Measurements from ENCODE around the gene APRT. TPM values are rescaled to one million over a fixed set of nuclear protein-coding genes. Genes with fewer than 3 reads are reported as not detected.

The APRT gene
- total and polyA plus RNA-seq, 9 of the 15 experiments (the other 6 are each of a cell fraction or from before 2014, with no cell fraction given), result 41.7 to 409 (median 146) TPM

- TF ChIP-seq, protein P1, sequence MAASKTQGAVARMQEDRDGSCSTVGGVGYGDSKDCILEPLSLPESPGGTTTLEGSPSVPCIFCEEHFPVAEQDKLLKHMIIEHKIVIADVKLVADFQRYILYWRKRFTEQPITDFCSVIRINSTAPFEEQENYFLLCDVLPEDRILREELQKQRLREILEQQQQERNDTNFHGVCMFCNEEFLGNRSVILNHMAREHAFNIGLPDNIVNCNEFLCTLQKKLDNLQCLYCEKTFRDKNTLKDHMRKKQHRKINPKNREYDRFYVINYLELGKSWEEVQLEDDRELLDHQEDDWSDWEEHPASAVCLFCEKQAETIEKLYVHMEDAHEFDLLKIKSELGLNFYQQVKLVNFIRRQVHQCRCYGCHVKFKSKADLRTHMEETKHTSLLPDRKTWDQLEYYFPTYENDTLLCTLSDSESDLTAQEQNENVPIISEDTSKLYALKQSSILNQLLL (CRISPR knock-in tag; IDR thresholded peaks at IDR 0.05; ENCODE audit: borderline replicate concordance), result no peak
- no peak for TF ChIP-seq SMARCA5 (IDR thresholded peaks at IDR 0.05)
- peak; percentile 95 for TF ChIP-seq TEAD4 (IDR thresholded peaks at IDR 0.05; ENCODE audit: low read length)
- no peak for TF ChIP-seq TEAD4 (CRISPR knock-in tag; IDR thresholded peaks at IDR 0.05; ENCODE audit: borderline replicate concordance)
- 0 out of 2 replicates have a peak, but pooled peaks have one; percentile 38 for TF ChIP-seq NBN (IDR thresholded peaks at IDR 0.05; ENCODE audit: low read depth)
- TF ChIP-seq RHOXF2B (CRISPR knock-in tag; conservative IDR thresholded peaks at IDR 0.05), result no peak
- TF ChIP-seq NFE2 (IDR thresholded peaks at IDR 0.05; ENCODE audit: low read depth), result peak; percentile 38; the same call in 1 of the 2 replicates
- TF ChIP-seq PHB2 (IDR thresholded peaks at IDR 0.05; ENCODE audit: low read depth), result 0 out of 2 replicates have a peak, but pooled peaks have one; percentile 34
- TF ChIP-seq HIVEP1 (CRISPR knock-in tag; IDR thresholded peaks at IDR 0.05), result no peak
- TF ChIP-seq HMGXB4 (CRISPR knock-in tag; IDR thresholded peaks at IDR 0.05), result no peak
- TF ChIP-seq TBL1XR1 (IDR thresholded peaks at IDR 0.05; ENCODE audit: low read length in 2 of 2), result peak in 1 of 2 experiments; percentile 38; a peak in 1 of 4 replicates
- TF ChIP-seq STAG1 (CRISPR knock-in tag; IDR thresholded peaks at IDR 0.05; ENCODE audit: borderline replicate concordance), result no peak
- no peak for TF ChIP-seq ZBTB43 (CRISPR knock-in tag; IDR thresholded peaks at IDR 0.05)
- TF ChIP-seq, protein P2, sequence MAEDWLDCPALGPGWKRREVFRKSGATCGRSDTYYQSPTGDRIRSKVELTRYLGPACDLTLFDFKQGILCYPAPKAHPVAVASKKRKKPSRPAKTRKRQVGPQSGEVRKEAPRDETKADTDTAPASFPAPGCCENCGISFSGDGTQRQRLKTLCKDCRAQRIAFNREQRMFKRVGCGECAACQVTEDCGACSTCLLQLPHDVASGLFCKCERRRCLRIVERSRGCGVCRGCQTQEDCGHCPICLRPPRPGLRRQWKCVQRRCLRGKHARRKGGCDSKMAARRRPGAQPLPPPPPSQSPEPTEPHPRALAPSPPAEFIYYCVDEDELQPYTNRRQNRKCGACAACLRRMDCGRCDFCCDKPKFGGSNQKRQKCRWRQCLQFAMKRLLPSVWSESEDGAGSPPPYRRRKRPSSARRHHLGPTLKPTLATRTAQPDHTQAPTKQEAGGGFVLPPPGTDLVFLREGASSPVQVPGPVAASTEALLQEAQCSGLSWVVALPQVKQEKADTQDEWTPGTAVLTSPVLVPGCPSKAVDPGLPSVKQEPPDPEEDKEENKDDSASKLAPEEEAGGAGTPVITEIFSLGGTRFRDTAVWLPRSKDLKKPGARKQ (CRISPR knock-in tag; IDR thresholded peaks at IDR 0.05), result no peak
- TF ChIP-seq CHD2 (IDR thresholded peaks at IDR 0.05; ENCODE audit: low read depth, low read length), result no peak
- TF ChIP-seq SNIP1 (IDR thresholded peaks at IDR 0.05; ENCODE audit: low read depth), result no peak
- no peak for TF ChIP-seq NONO (IDR thresholded peaks at IDR 0.05; ENCODE audit: low read depth in 2 of 2, low read length in 1 of 2)
- peak; percentile 46 to 59; a peak in 2 of 4 replicates for TF ChIP-seq KDM1A (IDR thresholded peaks at IDR 0.05)
- no peak for TF ChIP-seq ZZZ3 (IDR thresholded peaks at IDR 0.05)
- no peak for TF ChIP-seq ZNF165 (CRISPR knock-in tag; IDR thresholded peaks at IDR 0.05; ENCODE audit: borderline replicate concordance)
- no peak for TF ChIP-seq ZSCAN32 (CRISPR knock-in tag; IDR thresholded peaks at IDR 0.05)
- peak; percentile 65; the same call in 1 of the 2 replicates for TF ChIP-seq ZBED1 (IDR thresholded peaks at IDR 0.05)
- TF ChIP-seq GABPB1 (CRISPR knock-in tag; IDR thresholded peaks at IDR 0.05), result peak; percentile 72
- TF ChIP-seq CGGBP1 (CRISPR knock-in tag; IDR thresholded peaks at IDR 0.05), result no peak
- no peak for TF ChIP-seq STAT5B (CRISPR knock-in tag; IDR thresholded peaks at IDR 0.05)
Measured at GRCh38 chr16:88799569-88800276, 12.0 kb downstream of the APRT start (continued).
